ENCODE data around the gene ACTRT2.

ACTRT2 gene

DNA sequence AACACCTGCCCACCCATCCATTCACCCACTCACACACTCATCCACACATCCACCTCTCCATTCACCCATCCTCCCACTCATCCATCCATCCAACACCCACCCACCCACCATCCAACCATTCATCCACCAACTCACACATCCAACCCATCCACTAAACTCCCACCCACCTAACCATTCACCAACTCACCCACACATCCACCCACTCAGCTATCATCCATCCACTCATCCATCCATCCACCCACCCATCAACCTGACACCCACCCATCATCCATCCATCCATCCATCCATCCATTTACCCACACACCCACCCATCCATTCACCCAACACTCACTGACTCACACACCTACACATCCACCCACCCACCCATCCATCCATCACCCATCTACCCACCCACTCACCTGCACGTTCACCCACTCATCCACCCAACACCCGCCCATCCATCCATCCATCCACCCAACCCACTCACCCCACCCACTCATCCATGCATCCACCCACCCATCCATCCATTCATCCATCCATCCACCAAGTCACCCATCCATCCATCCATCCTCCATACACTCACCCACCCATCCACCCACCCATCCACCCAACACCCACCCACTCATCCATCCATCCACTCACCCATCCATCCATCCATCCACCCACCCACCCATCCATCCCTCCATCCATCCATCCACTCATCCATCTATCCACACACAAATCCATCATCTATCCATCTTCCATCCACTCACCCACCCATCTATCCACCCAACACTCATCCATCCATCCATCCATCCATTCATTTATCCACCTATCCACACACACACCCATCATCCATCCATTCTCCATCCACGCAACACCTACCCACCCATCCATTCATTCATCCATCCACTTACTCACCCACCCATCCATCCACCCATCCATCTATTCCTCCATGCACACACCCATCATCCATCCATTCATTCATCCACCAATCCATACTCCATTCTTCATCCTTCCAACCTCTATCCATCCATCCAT is 30.3 kb downstream of the ACTRT2 start:
- in situ Hi-C loops (cut with MboI; ENCODE audit: low sequenced_read_pairs): no loop called here

- in situ Hi-C loops (cut with MboI; ENCODE audit: low sequenced_read_pairs): no loop called here
These were observed 31.2 kb downstream of the ACTRT2 start for GRCh38 chr1:3052501-3052900.

GRCh38 chr1:3053366-3053980 is 32.2 kb downstream of the ACTRT2 start:
- in situ Hi-C loops (cut with MboI; ENCODE audit: low sequenced_read_pairs): no loop called here

- in situ Hi-C loops (cut with MboI; ENCODE audit: low sequenced_read_pairs): no loop called here
These were observed 32.7 kb downstream of the ACTRT2 start for GRCh38 chr1:3053986-3054385.

DNA sequence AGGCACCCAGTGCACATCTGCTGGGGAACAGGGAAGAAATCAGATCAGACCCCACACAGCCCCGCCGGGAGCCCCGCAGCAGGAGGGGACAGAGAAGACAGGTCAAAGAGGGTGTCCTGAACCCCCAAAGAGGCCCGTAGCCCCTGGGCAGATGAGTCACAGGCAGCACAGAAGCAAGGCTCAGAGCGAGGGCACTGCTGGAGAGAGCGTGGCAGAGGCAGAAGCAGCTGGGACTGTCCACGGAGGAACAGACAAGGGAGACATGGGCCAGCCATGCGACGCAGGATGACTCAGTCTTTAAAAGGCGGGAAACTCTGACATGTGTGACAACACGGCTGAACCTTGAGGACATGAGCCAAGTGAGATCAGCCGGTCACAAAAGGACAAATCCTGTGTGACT is 33.2 kb downstream of the ACTRT2 start:
- in situ Hi-C loops (cut with MboI; ENCODE audit: low sequenced_read_pairs): no loop called here

DNA sequence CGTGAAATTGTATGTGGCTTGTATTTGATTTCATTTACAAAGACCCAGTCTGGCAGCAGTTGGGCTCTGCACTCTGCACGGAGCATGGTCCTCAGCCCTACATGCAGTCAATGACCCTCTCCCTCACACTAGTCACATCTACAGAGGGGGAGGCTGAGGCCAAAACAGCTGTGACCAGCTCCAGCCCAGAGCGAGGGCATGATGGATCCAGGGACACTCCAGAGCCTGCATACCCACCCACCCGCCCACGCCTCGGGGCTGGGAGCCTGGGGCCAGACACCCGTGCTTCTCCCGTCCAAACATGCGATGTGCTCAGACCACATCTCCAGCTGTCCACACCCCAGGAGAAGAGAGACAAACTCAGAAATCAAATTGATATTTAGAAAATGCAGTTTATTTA is 33.8 kb downstream of the ACTRT2 start:
- in situ Hi-C loops (cut with MboI; ENCODE audit: low sequenced_read_pairs): no loop called here

GRCh38 chr1:3056641-3057040 is 35.4 kb downstream of the ACTRT2 start:
- in situ Hi-C loops (cut with MboI; ENCODE audit: low sequenced_read_pairs): no loop called here

GRCh38 chr1:3058263-3059030 is 37.2 kb downstream of the ACTRT2 start:
- in situ Hi-C loops (cut with MboI; ENCODE audit: low sequenced_read_pairs): no loop called here

- in situ Hi-C loops (cut with MboI; ENCODE audit: low sequenced_read_pairs): no loop called here
These were observed 38.9 kb downstream of the ACTRT2 start for GRCh38 chr1:3060127-3060526.

- in situ Hi-C loops (cut with MboI; ENCODE audit: low sequenced_read_pairs): no loop called here
These were observed 39.6 kb downstream of the ACTRT2 start for GRCh38 chr1:3060601-3061551.

DNA sequence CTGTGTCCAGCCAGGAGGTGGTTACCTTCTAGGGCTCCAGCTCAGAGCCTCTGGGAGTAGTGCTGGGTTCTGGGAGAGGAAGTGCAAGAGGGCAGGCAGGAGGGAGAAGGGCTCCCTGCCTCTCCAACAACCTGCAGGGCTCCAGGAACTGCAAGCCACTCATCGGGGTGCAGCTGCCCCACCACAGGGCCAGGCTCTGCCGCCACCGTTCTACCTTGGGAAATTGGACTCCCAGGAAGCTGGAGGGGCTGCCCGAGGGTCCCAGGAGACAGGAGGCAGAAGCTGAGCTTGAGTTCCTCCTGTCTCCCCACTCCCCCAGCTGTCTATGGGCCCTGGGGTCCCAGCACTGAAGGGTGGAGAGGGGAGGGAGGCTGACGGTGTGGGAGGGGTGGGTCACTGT is 40.3 kb downstream of the ACTRT2 start:
- in situ Hi-C loops (cut with MboI; ENCODE audit: low sequenced_read_pairs): no loop called here

DNA sequence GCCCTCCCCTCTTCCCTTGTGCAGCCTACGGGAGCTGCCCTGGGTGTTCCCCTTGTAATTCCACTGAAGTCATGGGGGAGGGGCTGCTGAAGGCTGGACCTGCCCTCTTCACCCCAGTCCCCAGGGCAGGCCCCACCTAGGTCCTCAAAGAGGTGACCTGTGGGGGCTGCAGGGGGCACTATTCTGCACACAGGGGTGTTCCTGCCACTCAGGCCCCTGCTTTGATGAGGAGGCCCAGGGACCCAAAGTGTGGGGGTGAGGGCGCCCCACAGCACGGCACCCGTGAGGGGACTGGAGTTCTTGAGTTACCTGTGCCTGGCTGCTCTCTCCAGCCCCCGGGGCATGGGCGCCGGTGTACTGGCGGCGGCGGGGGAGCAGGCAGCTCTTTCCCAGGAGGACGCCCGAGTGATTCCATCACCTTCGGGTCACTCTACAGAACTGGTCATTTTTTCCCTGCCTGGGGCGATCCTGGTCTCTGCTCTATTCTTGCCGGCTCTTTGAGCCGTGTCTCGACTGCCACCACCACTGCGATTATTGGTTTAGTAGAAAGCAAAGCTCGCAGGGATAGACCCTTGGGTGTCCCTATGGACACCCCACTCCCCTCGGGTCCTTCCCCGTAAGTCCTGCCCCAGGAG is 40.8 kb downstream of the ACTRT2 start:
- in situ Hi-C loops (cut with MboI; ENCODE audit: low sequenced_read_pairs): no loop called here

GRCh38 chr1:3062616-3063378 is 41.5 kb downstream of the ACTRT2 start:
- in situ Hi-C loops (cut with MboI; ENCODE audit: low sequenced_read_pairs): no loop called here

- in situ Hi-C loops (cut with MboI; ENCODE audit: low sequenced_read_pairs): no loop called here
These were observed 42.4 kb downstream of the ACTRT2 start for GRCh38 chr1:3063379-3064295.

DNA sequence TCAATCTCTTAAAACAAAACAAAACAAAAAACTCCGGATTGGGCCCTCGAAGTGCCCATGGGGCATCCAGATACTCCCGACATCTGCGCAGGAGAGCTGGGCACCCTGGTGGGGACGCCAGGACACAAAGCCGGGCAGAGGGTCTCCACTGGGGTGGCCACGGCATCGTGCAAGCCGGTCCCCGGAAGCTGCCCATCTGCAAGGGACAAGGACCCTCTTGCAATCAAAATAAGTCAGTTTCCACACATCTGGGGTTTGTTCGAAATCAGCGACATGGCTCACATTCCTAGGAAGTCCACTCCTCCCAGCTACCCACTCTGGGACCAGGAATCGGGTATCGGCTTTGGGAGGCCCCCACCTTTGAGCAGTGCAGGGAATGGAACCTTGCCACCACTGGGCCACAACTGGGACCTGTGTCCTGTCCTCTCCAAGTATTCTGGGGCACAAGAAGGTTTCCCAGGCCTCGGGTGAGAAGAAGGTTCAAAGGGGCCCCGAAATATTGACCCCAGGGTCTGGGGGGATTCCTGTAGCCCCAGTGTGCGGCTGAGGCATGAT is 43.1 kb downstream of the ACTRT2 start:
- in situ Hi-C loops (cut with MboI; ENCODE audit: low sequenced_read_pairs): no loop called here

DNA sequence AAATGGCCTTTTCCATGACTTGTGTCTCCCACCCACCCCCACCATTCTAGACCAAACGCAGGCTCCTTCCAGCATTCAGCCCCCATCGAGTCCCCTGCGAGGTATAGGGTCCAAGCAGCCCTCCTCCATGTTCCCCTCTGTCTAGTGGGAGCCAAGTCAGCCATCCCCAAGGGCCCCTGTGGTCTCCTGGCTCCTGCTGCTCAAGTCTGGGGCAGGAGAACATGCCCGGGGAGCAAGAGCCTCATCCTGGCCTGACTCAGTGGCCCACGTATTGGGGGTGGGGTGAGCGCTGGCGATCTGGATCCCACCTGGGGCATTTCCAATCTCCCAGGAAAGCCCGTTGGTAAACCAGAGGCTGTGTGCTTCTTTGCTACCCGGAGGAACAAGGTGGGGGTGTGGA is 43.6 kb downstream of the ACTRT2 start:
- in situ Hi-C loops (cut with MboI; ENCODE audit: low sequenced_read_pairs): no loop called here

- in situ Hi-C loops (cut with MboI; ENCODE audit: low sequenced_read_pairs): no loop called here
These were observed 44.1 kb downstream of the ACTRT2 start for GRCh38 chr1:3065396-3065795.

GRCh38 chr1:3065797-3066196 is 44.5 kb downstream of the ACTRT2 start:
- in situ Hi-C loops (cut with MboI; ENCODE audit: low sequenced_read_pairs): no loop called here
